Left renal pelvis (tissue), 4 donors: ENCODE results near the gene USP14. TPM values are rescaled to one million over a fixed set of nuclear protein-coding genes. Genes with fewer than 3 reads are reported as not detected.

Experiments
- DNase-seq, 4 donors: peaks; one replicate each; pipeline ENCODE4 v3.0.0-alpha.2; 2013; ENCODE audit warnings: low read depth in 4 of 4, low spot score in 3 of 4
- polyA plus RNA-seq, 4 donors: library from polyadenylated mRNA; unstranded; fragments of 120-200 nt; gene quantifications; one replicate each; pipeline ENCODE4 v1.2.1, GENCODE V29; 2013; ENCODE audit not compliant: insufficient read length in 4 of 4

Gene USP14
- polyA plus RNA-seq, 4 donors: 55.1 to 70.7 (median 63.6) TPM

- DNase-seq: peak in 2 of 4 donors; percentile 2 to 12
These were observed 788 bp downstream of the USP14 start for GRCh38 chr18:159037-159652.

GRCh38 chr18:159933-160332, 1.6 kb downstream of the USP14 start:
- no peak for DNase-seq

GRCh38 chr18:160831-161570, 2.6 kb downstream of the USP14 start:
- DNase-seq: no peak

DNA sequence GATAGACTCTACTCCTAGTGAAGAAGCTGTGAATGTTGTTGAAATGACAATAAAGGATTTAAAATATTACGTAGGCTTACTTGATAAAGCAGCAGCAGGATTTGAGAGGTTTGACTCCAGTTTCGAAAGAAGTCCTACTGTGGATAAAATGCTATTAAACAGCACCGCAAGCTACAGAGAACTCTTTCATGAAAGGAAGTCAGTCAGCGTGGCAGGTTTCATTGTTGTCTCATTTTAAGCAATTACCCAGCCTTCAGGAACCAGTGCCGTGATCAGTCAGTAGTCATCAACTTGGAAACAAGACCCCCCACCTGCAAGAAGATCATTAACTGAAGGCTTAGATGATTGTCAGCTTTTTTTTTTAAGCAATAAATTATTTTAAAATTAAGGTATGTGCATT, 14.0 kb downstream of the USP14 start:
- DNase-seq: no peak

DNA sequence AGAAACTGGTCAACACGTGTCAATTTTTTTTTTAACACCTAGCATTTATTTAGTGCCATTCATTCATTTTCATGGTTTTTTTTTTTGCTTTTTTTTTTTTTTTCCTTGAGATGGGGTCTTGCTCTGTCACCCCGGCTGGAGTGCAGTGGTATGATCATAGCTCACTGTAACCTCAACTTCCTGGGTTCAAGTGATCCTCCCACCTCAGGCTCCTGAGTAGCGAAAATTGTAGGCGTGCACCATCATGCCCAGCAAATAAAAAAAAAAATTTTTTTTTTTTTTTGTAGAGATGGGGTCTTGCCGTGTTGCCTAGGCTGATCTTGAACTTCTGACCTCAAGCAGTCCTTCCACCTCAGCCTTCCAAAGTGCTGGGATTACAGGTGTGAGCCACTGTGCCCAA, 21.1 kb downstream of the USP14 start:
- DNase-seq: no peak

DNA sequence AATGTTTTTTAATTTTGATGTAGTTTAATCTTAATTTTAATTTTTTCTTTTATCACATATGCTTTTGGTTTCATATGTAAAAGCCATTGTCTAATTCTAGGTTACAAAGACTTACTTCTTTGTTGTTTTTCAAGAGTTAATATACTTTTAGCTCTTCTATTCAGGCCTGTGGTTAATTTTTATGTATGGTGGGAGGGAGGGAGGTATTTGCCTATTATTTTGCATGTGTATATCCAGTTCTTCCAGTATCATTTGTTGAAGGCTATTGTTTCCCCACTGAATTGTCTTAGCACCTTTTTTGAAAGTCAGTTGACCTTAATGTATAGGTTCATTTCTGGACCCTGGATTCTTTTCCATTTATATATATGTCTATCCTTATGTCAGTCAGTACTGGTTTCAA, 23.4 kb downstream of the USP14 start:
- DNase-seq: no peak

DNA sequence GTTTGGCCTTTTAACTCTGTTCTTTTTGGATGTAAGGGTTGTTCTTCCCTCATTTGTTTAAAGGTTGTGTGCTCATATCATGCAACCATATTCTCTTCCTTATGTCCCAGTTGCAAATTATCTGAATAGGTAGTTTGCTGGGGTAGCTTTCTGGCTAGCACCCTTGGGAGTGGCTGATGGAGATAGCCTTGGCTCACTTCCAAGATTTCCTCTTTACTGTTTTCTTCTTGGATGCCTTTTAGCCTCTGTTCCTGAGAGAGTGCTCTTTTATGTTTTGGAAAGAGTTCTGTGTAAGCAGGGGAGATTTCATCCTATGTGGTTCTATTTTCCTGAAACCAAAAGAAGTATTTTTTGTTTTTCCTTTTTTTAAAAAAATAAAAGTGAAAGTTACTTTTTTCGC, 25.4 kb downstream of the USP14 start:
- no peak for DNase-seq

DNA sequence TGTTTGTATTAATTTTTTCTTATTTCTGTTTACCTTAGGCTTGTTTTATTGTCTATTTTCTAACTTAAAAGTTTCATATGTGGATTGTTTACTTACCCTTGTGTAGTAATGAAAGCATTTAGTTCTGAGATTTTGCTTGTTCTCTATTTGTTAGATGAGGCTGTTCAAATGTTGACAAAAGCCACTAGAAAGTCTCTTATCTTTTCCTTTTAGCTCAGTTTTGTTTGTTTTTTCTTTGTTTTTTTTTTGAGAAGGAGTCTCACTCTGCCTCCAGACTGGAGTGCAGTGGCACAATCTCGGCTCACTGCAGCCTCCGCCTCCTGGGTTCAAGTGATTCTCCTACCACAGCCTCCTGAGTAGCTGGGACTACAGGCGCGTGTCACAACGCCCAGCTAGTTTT, 30.9 kb downstream of the USP14 start:
- DNase-seq: no peak

DNA sequence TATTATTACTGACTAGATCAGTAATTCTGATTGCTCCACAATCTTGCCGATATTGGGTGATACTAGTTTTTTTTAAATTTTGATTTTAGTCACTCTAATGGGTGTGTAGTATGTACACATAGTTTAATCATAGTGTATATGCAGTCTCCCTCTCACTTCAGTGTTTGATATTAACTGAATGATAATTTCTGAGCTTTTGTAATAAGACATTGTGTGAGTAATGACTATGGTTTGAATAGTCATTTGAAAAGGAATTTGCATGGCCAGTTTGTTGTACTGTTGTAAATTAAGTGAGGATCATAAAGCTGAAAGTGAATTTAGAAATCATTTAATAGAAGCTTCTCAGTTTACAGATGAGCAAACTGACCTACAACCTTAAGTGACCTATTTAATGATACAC, 33.4 kb downstream of the USP14 start:
- DNase-seq: no peak

GRCh38 chr18:192801-193200, 34.4 kb downstream of the USP14 start:
- no peak for DNase-seq

- no peak for DNase-seq
These were observed 37.3 kb downstream of the USP14 start for GRCh38 chr18:195651-196050.

- no peak for DNase-seq
These were observed 40.9 kb downstream of the USP14 start for GRCh38 chr18:199214-199613.

DNA sequence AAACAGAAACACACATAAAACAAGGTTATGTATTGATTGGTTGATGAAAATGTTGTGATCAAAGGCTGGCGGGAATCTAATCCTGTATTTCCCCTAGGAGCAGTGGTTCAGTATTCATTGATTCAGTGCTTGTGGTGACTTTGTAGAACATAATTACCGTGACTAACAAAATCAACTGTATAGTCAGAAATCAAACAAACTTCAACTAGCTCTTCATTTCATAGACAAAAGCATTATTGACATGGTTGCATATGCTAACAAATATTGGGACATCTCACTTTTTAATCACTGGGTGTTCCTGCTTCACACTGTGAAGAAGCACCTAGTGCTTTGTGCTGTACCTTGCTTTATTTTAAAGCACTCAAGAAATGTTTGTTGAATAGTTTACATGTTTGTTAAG, 41.4 kb downstream of the USP14 start:
- no peak for DNase-seq

GRCh38 chr18:210075-210474, 51.7 kb downstream of the USP14 start:
- DNase-seq: no peak

DNA sequence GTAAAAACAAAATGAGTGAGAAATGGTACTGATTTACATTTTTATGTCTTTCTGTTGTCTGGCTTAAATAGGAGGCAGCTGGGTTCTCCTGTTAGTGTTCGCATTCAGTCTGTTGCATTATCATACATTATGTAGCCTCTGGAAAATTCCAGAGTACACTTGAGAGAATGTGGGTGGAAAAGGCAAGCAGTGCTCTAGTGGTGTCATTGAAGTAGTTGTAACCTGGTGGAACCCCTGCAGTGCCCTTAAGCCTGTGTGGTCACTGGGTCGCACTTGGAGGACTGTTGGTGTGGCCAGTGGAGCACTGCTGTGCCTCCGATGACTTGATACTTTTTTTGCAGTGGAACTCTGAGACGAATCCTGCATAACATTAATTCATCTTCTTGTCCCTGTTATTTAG, 52.4 kb downstream of the USP14 start:
- DNase-seq: no peak

- no peak for DNase-seq
These were observed 53.2 kb downstream of the USP14 start for GRCh38 chr18:211582-211981.

- DNase-seq: no peak
These were observed 54.4 kb downstream of the USP14 start for GRCh38 chr18:212780-213179.

DNA sequence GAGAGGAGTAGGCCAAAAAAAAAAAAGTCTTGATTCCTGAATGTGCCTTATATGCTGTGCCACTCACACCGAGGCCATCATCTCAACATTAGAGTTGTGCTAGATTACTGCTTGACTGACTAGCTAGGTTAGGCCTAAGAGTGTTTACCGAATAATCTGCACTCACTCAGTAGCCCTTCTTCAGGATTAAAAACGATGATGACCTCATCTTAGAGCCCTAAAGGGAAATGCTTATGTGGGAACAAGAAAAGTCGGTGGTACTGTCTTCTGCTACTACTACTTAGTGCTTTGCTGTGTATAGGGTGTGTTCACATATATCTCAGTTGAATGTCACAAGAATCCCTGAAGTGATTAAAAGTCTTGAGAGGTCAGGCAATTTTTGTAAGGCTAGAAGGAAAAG, 55.1 kb downstream of the USP14 start:
- DNase-seq: no peak

GRCh38 chr18:213966-214365, 55.6 kb downstream of the USP14 start:
- no peak for DNase-seq

DNA sequence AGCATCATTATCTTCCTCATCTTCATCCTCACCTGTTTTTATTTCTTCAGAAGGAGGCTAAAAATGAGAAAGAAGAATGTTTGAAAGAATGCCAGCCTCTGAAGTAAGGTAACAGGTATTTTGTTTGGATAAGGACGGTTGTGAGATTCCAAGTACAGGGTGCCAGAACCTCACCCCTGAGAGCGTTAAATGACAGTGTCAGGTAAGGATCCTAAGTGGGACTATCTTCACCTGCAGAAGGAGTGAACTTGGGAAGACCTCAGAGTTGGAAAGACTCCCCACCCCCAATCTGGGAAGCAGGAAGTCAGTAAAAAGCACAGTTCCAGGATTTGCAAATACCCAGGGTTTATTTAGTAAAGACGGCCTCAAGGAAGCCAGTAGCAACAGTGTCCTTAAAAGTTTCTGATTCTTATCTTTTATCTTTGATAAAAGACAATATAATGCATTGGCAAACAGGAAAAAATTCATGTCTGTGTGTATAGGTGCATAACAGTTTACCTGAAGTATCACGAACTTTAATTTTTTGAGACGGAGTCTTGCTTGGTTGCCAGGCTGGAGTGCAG, 57.2 kb downstream of the USP14 start:
- no peak for DNase-seq

DNA sequence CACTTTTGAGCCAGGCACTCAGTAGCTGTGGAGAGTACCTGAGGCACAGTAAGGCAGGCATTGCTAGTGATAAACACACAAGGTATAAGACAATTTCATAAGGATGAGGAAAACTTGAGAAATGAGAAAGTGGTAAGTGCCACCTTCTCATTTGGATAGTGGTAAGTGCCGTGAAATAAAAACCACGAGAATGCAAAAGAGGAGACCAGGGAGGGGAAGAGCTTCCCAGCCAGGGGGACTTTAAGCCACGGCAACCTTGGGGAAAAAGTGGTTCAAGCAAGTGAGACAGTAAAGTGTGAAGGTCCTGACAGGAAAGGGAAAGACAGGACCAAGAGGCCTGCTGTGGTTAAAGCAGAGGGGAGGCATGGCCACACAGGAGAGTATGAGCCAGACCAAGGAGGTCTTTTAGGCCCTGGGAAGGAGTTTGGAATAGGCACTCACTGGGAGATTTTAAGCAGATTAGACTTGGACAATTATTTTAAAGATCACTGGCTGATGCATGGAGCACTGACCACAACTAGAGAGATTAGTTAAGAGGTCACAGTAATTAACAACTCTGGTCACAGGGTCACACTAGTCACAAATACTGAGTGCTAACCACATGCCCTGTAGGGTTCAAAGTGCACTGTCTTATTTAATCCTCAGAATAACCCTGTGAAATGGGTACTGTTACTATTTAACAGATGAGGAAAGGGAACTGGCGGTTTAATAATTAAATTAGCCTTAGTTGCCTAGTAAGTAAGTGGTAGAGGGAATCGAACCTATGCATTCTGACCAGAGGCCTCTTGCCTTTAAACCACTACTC, 59.4 kb downstream of the USP14 start:
- DNase-seq: no peak
